Upper lobe of left lung (tissue), 4 donors: Measurements from ENCODE around the gene TAOK3.

ENCODE experiments used
- EP300 ChIP-seq, 4 donors: sonication (generic); formaldehyde crosslinking; IDR thresholded peaks; one replicate each; pipeline ENCODE4 v1.5.1; 2017; ENCODE audit warnings: antibody characterized with exemption in 4 of 4, control low read depth in 2 of 4
- POLR2A ChIP-seq, 4 donors: fragments of 450-650 bp; IDR thresholded peaks; one replicate each; pipeline ENCODE4 v1.5.1; 2016 to 2017; ENCODE audit warnings: antibody characterized with exemption in 4 of 4, mild to moderate bottlenecking in 2 of 4
- POLR2AphosphoS5 ChIP-seq, 2 donors: sonication (generic); formaldehyde crosslinking; IDR thresholded peaks; one replicate each; pipeline ENCODE4 v1.5.1; 2017; ENCODE audit warnings: antibody characterized with exemption in 2 of 2
- TF ChIP-seq, protein P1 (sequence below), 6 experiments: fragments of 450-650 bp in 4 of 6; fragments of 200-600 bp in 2 of 6; sonication (generic) in 2 of 6; IDR thresholded peaks; one replicate each; pipeline ENCODE4 v1.5.1; 2016 to 2019; ENCODE audit warnings: antibody characterized with exemption in 6 of 6

DNA sequence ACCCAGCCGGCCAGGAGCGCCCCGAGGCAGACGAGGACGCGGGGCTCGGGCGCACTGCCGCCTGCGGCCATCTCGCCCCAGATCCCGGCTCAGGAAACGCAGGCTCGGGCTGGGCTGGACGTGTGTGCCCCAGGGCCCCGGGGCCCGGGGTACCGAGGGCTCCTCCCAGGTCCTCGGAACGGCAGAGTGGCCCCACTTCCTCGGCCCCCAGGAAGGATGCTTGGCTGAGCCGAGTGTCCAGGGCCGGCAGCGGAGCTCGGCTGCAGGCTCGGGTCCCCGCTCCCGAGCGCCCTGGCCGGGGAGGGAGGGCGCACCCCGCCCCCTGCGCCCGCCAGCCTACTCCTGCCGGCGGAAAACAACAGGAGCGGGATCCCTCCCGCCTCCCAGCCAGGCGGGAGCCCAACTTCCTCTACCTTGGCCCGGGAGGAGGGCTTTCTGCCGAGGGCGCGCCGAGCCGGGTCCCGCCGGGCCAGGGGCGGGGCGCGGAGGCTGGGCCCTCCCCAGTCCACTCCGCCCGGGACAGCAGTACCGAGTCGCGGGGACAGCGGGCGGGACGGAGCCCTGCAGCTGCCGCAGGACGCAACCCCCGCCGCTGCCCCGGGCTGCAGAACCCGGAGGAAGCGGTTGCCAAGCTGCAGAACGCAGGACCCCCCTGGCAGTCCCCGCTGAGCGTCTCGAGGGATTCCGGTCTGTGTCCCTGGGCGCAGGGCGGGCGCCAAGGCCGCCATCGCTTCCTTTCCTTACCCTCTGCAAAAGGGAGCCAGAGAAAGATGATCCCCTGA, 268.9 kb downstream of the TAOK3 start, which contains the start of gene VSIG10:
- TF ChIP-seq POLR2A (IDR thresholded peaks at IDR 0.05), result peak in 3 of 4 donors; percentile 45 to 94 (median 75)
- TF ChIP-seq, protein P1, sequence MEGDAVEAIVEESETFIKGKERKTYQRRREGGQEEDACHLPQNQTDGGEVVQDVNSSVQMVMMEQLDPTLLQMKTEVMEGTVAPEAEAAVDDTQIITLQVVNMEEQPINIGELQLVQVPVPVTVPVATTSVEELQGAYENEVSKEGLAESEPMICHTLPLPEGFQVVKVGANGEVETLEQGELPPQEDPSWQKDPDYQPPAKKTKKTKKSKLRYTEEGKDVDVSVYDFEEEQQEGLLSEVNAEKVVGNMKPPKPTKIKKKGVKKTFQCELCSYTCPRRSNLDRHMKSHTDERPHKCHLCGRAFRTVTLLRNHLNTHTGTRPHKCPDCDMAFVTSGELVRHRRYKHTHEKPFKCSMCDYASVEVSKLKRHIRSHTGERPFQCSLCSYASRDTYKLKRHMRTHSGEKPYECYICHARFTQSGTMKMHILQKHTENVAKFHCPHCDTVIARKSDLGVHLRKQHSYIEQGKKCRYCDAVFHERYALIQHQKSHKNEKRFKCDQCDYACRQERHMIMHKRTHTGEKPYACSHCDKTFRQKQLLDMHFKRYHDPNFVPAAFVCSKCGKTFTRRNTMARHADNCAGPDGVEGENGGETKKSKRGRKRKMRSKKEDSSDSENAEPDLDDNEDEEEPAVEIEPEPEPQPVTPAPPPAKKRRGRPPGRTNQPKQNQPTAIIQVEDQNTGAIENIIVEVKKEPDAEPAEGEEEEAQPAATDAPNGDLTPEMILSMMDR (IDR thresholded peaks at IDR 0.05), result no peak
- peak; percentile 28 to 56 for TF ChIP-seq POLR2AphosphoS5 (IDR thresholded peaks at IDR 0.05)
- no peak for TF ChIP-seq EP300 (IDR thresholded peaks at IDR 0.05)
